IPS-20b (cell line): ENCODE data around the gene FEZF2.

ENCODE experiments used
- H3K27ac ChIP-seq: one replicate; pipeline ENCODE4 v1.5.1; 2013; ENCODE audit warnings: low read length
- H3K27me3 ChIP-seq: 2 replicates; pipeline ENCODE4 v1.6.1; 2013; ENCODE audit warnings: mild to moderate bottlenecking, low read length, inconsistent platforms; ENCODE audit not compliant: insufficient read depth
- H3K36me3 ChIP-seq: 2 replicates; pipeline ENCODE4 v1.6.1; 2013; ENCODE audit warnings: low read depth, mild to moderate bottlenecking, inconsistent platforms, low read length, moderate library complexity; ENCODE audit not compliant: insufficient read depth
- H3K4me1 ChIP-seq: 2 replicates; pipeline ENCODE4 v1.6.1; 2013; ENCODE audit warnings: mild to moderate bottlenecking, control low read depth, inconsistent platforms, low read length, moderate library complexity; ENCODE audit not compliant: insufficient read depth
- H3K4me3 ChIP-seq: 2 replicates; pipeline ENCODE4 v1.5.1; 2013; ENCODE audit warnings: mild to moderate bottlenecking, low read length, inconsistent platforms
- H3K9ac ChIP-seq: 2 replicates; pipeline ENCODE4 v1.6.1; 2013; ENCODE audit warnings: low read depth, mild to moderate bottlenecking, inconsistent platforms, low read length, moderate library complexity
- H3K9me3 ChIP-seq: 2 replicates; pipeline ENCODE4 v1.6.1; 2013; ENCODE audit warnings: mild to moderate bottlenecking, low read depth, low read length, inconsistent platforms; ENCODE audit not compliant: insufficient read depth

FEZF2 gene

DNA sequence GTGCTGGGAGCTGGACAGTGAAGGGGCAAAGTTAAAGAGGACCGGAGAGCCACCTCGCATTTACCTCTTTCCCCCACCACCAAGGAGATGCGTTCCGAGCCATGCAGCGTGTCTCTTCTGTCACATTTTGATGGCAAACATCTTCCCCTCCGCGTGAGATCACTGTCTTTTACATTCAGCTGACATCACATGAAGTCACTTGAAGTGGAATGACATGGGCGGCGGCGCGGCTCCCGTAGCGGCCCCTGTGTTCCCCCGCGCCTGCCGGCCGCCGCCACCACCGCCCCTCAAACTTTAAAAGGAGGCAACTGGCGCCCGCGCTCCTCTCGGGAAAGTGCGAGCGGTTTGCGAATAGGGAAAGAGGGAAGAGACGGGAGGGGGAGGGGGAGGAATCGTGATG, at the start of gene FEZF2:
FEZF2 (minus strand) TSS at position 336 of the 400 bp plus-strand sequence. CDS start 682 bp downstream, outside the sequence.
- H3K27me3 ChIP-seq, result peaks cover 100% of the 10 kb centered on the region

DNA sequence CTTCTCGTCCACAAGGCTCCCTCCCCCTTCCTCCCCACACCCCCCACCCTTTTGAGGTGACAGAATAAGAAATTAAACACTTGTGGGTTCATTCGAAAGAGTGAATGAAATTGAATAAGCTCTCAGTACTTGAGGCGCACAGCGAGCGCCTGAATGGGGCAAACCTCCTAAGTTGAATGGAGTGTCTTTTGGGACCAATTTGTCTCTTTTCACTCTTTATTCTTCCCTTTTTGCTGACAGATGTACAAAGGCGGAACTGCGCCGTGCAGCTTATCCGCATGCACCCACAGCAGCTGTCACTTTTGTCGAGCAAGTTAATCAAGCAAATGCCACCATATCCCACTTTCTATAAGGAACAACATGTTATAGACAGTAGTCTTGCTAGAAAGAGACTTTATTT, 47.9 kb upstream of the FEZF2 start:
- peaks cover 70% of the 10 kb centered on the region for H3K27me3 ChIP-seq
- H3K4me3 ChIP-seq, result no peak overlapping the region
- H3K9me3 ChIP-seq, result no peaks in the 10 kb centered on the region
- no peak overlapping the region for H3K9ac ChIP-seq
- peaks cover 7% of the 10 kb centered on the region for H3K4me1 ChIP-seq
- H3K36me3 ChIP-seq, result no peaks in the 10 kb centered on the region
- no peak overlapping the region for H3K27ac ChIP-seq

More for the DNA sequence above, at the start of gene FEZF2:
- Histone ChIP-seq H3K9ac (no peak within 1 kb of the TSS), H3K27ac (no peak within 1 kb of the TSS), H3K4me3 (peak within 1 kb of the TSS; percentile 45; the same call in 1 of the 2 replicates), H3K36me3 (no peaks in the 10 kb centered on the region), H3K4me1 (peaks cover 30% of the 10 kb centered on the region; the same call in 1 of the 2 replicates), H3K9me3 (no peaks in the 10 kb centered on the region)

DNA sequence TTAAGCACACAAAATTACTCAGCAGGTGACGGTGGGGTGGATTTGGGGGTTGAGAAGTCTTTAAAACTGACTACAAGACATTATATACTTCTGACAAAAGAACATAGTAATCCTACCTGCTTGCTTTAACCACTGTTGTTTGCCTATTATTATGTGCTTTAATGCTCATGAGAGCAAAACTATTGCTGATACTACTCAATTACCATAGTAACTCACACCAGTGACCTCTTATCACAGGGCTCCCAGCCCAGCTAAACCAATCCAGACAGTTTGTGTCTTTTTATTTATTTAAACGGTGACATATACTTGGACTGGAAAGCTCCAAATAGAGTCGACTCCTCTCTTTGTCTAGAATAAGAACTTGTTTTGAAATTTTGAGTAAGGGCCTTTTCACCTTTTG, 42.8 kb upstream of the FEZF2 start:
- H3K9ac ChIP-seq, result peak overlapping the region; percentile 4; the same call in 1 of the 2 replicates
- H3K9me3 ChIP-seq, result no peaks in the 10 kb centered on the region
- H3K27me3 ChIP-seq, result peaks cover 73% of the 10 kb centered on the region
- H3K36me3 ChIP-seq, result no peaks in the 10 kb centered on the region
- H3K4me1 ChIP-seq, result peaks cover 22% of the 10 kb centered on the region
- H3K27ac ChIP-seq, result no peak overlapping the region
- peak overlapping the region; percentile 52 for H3K4me3 ChIP-seq

DNA sequence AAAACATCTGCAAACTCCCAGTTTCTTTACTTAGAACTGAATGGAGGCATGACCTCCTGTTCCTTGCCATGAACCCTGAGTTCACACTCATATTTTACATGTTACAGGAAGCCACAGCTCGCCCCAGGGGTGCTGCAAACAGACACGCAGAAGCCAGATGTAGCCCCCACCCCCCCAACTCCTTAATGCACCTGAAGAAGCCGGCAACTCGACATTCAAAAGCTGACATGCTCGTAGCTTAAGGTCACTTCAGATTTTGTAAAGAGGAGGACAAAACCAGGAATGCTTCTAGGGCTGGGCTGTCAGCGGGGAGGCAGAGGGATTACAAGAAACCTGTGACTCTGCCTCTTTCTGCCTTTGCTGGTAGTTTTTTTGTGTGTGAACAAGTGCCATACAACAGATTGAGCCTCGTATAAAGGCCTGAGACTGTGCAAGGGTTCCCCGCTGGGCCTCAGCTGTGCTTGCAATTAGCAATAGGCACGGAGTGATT, 42.0 kb upstream of the FEZF2 start:
- H3K4me1 ChIP-seq, result peaks cover 22% of the 10 kb centered on the region
- peaks cover 72% of the 10 kb centered on the region for H3K27me3 ChIP-seq
- H3K36me3 ChIP-seq, result no peaks in the 10 kb centered on the region
- peak overlapping the region; percentile 52 for H3K4me3 ChIP-seq
- H3K9ac ChIP-seq, result peak overlapping the region; percentile 56; the same call in 1 of the 2 replicates
- H3K9me3 ChIP-seq, result no peaks in the 10 kb centered on the region
- no peak overlapping the region for H3K27ac ChIP-seq

DNA sequence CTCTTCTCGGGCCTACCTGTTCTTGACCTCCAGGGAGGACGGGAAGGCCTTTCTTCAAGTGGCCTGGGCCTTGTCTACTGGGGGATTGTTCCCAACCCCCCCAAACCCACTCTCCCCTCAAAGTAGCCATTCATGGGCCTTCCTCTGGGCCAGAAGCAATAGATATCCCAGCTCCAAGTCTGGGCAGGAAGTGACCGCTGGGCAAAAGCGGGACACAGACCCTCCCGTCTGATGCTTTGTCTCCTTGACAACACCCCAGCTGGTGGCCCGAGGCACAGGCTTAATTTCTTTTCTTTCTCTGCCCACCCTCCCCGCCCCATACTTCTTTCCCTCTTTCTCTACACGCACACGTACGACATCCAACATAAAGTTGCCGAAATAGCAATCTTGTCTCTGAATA, 41.4 kb upstream of the FEZF2 start:
- peak overlapping the region; percentile 52 for H3K4me3 ChIP-seq
- peak overlapping the region; percentile 21; the same call in 1 of the 2 replicates for H3K9ac ChIP-seq
- no peaks in the 10 kb centered on the region for H3K36me3 ChIP-seq
- H3K27me3 ChIP-seq, result peaks cover 70% of the 10 kb centered on the region
- H3K9me3 ChIP-seq, result no peaks in the 10 kb centered on the region
- peaks cover 22% of the 10 kb centered on the region for H3K4me1 ChIP-seq
- no peak overlapping the region for H3K27ac ChIP-seq

DNA sequence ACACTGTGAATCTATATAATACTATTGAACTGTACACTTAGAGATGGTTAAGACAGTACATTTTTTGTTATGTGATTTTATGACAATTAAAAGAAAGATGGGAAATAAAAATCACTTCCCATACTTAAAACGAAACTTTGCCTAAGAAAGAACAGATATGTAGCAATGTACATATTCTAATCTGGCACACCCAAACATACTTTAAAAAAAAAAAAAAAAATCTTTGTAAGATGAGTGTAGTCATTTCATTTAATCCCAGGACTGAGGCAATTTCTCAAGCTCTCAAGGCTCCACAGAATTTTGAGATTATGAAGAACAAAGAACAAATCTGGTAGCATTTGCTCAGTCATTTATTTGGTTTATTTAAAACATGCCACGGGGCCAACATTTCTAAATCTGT, 40.3 kb upstream of the FEZF2 start:
- Histone ChIP-seq H3K36me3 (no peaks in the 10 kb centered on the region), H3K4me1 (peaks cover 22% of the 10 kb centered on the region), H3K4me3 (no peak overlapping the region), H3K9me3 (no peaks in the 10 kb centered on the region), H3K9ac (no peak overlapping the region), H3K27me3 (peaks cover 70% of the 10 kb centered on the region), H3K27ac (no peak overlapping the region)

DNA sequence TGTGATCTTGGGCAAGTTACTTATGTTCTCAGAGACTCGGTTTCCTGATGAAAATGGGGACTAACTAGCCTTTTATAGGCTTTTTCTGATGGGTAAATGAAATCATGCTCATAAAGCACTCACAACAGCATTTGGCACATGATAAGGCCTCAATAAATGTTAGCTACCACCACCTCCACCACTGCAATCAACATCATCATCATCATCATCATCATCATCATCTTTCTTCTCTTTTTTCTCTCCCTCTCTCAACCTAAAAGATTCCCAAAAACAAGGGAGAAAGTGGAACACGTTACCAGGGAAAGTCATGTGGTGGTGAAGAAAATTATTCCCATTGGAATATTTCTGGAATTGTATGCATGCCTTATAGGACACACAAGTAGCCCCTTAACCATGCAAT, 33.6 kb upstream of the FEZF2 start:
- Histone ChIP-seq H3K9me3 (no peaks in the 10 kb centered on the region), H3K36me3 (no peaks in the 10 kb centered on the region), H3K27ac (no peak overlapping the region), H3K9ac (no peak overlapping the region), H3K4me3 (no peak overlapping the region), H3K27me3 (peaks cover 44% of the 10 kb centered on the region; the same call in 1 of the 2 replicates), H3K4me1 (no peaks in the 10 kb centered on the region; the same call in 1 of the 2 replicates)

DNA sequence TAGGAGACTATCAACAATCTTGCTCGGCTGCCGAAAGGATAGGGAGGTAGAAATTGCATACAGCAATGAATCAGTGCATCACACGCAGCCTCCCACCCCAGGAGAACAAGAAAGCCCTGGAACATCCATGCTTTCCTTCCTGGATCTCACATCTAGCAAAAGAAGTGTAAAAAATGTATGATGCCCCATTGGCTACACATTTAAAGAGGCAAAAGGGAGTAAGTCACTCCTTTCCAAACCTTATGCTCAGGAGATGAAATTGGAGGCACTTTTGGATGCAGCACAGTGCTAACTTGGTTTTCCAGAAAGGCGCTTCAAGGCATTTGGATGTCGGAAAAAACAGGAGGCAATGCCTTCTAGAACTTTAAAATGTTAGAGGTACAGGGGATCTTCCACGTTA, 32.2 kb upstream of the FEZF2 start:
- Histone ChIP-seq H3K4me1 (no peaks in the 10 kb centered on the region), H3K27me3 (peaks cover 35% of the 10 kb centered on the region; the same call in 1 of the 2 replicates), H3K4me3 (no peak overlapping the region), H3K27ac (no peak overlapping the region), H3K9me3 (no peaks in the 10 kb centered on the region), H3K36me3 (no peaks in the 10 kb centered on the region), H3K9ac (no peak overlapping the region)

DNA sequence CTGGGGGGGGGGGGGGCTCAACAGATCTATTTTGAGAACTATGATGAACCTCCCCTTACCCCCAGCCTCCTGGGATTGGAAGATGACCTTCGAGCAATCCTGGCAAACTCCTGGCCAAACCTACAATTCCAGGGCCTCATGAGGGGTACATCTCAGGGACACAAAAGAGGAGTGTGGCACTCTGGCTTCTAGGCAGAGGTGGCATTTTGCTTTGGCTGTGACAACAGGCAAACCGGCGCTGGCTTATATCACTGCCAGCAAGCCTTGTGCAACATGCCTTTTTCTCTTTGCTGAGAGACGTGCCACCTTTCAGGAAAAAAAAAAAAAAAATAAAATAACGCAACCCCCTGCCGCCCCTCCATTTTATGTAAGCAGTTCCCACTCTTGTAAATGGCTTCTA, 31.8 kb upstream of the FEZF2 start:
- Histone ChIP-seq H3K4me3 (no peak overlapping the region), H3K27me3 (peaks cover 31% of the 10 kb centered on the region; the same call in 1 of the 2 replicates), H3K4me1 (no peaks in the 10 kb centered on the region), H3K36me3 (no peaks in the 10 kb centered on the region), H3K9me3 (no peaks in the 10 kb centered on the region), H3K27ac (no peak overlapping the region), H3K9ac (no peak overlapping the region)

DNA sequence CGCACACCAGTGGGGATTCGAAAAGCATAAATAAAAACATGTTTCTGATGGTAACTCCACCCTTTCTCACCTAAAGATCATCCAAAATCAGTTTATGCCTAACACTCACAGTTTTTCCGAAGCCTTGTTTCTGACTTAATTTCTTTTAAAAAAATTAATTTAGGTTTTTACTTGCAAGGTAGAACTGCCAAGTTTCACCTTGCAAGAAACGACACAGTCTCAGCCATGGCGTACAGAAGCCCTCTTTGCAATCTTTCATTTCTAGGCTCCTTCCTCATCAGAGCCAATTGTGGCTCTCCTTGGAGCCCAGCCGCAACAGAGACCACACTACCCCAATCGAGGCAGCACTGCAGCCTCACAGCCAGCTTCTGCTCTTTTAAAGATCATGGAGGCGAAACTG, 31.0 kb upstream of the FEZF2 start:
- Histone ChIP-seq H3K4me1 (no peaks in the 10 kb centered on the region), H3K9ac (no peak overlapping the region), H3K27ac (no peak overlapping the region), H3K4me3 (no peak overlapping the region), H3K27me3 (peaks cover 24% of the 10 kb centered on the region; the same call in 1 of the 2 replicates), H3K9me3 (no peaks in the 10 kb centered on the region), H3K36me3 (no peaks in the 10 kb centered on the region)

DNA sequence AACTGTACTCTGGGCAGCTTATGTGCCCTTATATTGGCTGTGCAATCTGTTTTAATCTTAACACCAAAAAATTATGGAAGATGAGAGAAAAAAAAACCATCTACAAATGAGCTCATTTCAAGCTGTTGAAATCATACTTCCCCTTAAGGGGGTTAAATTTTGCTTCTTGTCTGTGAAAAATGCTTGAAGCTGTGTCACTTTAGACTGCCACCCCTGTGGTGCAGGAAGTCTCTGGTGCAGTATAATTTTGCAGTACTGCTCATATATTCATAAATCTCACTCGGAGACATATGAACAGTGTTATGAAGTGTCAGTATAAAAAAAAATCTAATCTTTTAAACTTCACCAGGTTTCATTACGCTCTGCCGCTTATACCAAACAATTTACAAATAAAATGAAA, 30.4 kb upstream of the FEZF2 start:
- Histone ChIP-seq H3K36me3 (no peaks in the 10 kb centered on the region), H3K27ac (no peak overlapping the region), H3K9ac (no peak overlapping the region), H3K4me1 (no peaks in the 10 kb centered on the region), H3K4me3 (no peak overlapping the region), H3K27me3 (peaks cover 19% of the 10 kb centered on the region; the same call in 1 of the 2 replicates), H3K9me3 (no peaks in the 10 kb centered on the region)

DNA sequence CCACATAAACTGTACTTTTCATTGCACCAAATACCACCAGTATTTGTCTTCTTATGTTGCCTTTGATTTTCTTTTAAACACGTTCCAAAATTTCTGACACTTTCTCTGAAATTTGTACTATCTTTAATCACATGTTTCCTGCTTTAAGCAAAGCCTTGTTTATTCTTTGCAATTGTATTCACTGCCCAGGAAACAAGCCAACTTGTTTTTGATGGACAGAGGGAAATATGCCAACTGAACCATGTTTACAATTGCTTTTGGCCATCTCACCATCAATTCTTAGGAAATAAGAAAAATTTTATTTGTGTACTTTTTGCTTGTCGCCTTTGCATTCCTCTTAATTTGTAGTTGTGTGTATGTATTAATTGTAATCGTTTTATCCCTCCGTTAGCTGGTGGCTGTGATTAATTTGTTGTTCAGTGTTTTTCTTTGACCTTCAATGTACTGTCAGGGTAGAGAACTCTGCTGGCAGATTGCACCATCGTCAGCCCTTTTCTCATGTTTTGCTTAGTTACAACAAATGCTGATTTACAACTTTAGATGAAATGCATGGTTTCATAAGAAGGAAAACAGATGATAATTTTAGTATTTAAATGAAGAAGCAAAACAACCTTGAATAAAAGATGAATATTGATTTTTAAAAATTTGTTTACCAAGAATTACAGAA, 19.4 kb upstream of the FEZF2 start:
- no peak overlapping the region for H3K4me3 ChIP-seq
- H3K27ac ChIP-seq, result no peak overlapping the region
- no peaks in the 10 kb centered on the region for H3K4me1 ChIP-seq
- no peaks in the 10 kb centered on the region for H3K36me3 ChIP-seq
- no peaks in the 10 kb centered on the region for H3K9me3 ChIP-seq
- no peaks in the 10 kb centered on the region for H3K27me3 ChIP-seq
- H3K9ac ChIP-seq, result no peak overlapping the region
